Natural killer cell treated with Interleukin-12 subunit alpha and Interleukin-12 subunit beta and Interleukin-15 and Interleukin-18, amount 100 ng/mL, for 72 hours (primary cell): ENCODE measurements around the gene AAK1. TPM values are rescaled to one million over a fixed set of nuclear protein-coding genes. Genes with fewer than 3 reads are reported as not detected.

Source experiments
- ATAC-seq, 2 donors: fragments of 150-1000 bp; cut with Tn5 transposase in 1 of 2; sonication (Bioruptor Pico), chemical (Tn5 transposase) in 1 of 2; 2 replicates each; pipeline ENCODE4 v1.10.0; 2021
- DNase-seq: peaks from one replicate; pipeline ENCODE4 v3.0.0; 2022; ENCODE audit warnings: low spot score
- H3K27ac Mint-ChIP-seq, 2 donors: 1 replicate in 1 of 2; 2 replicates in 1 of 2; pipeline ENCODE4 v1.8.0; 2022; ENCODE audit warnings: mixed read lengths in 2 of 2, mild to moderate bottlenecking in 1 of 2, moderate library complexity in 1 of 2
- H3K27me3 Mint-ChIP-seq, 2 donors: 1 replicate in 1 of 2; 2 replicates in 1 of 2; pipeline ENCODE4 v1.8.0; 2022; ENCODE audit warnings: mixed read lengths in 2 of 2
- H3K36me3 Mint-ChIP-seq: one replicate; pipeline ENCODE4 v1.8.0; 2022; ENCODE audit warnings: mixed read lengths
- H3K4me1 Mint-ChIP-seq, 2 donors: 1 replicate in 1 of 2; 2 replicates in 1 of 2; pipeline ENCODE4 v1.8.0; 2022; ENCODE audit warnings: low read depth in 2 of 2, mixed read lengths in 2 of 2, mild to moderate bottlenecking in 1 of 2
- H3K4me3 Mint-ChIP-seq: one replicate; pipeline ENCODE4 v1.8.0; 2022; ENCODE audit warnings: mixed read lengths
- H3K9me3 Mint-ChIP-seq: 2 replicates; pipeline ENCODE4 v1.8.0; 2022; ENCODE audit warnings: mixed read lengths
- total RNA-seq, 2 donors: library from RNA; stranded (reverse); gene quantifications; one replicate each; pipeline ENCODE4 v1.2.3, GENCODE V29; 2022

The AAK1 gene
- total RNA-seq, 2 donors from 2014 or later = 97.1 to 114 TPM

DNA sequence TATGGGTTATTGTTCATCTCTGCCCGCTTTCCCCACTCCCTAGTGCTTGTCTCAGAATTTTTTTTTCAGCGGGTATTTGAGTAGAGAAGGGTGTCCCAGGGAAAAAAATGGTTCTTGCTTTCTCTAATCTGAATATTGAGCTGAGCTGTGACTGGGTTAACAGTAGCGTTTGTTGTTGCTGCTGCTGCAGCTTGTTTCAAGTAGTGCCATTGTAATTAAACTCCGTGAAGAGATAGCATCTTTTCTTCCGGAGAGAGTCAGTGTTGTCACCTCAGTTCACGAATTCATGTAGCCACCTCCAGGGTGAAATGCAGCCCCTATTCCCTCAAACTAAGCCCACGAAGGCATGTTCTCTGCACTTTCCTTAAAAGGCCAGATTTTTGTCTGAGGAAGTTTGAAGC is 1.5 kb upstream of the AAK1 start:
- H3K27me3 Mint-ChIP-seq = no peaks in the 10 kb centered on the region
- H3K36me3 Mint-ChIP-seq = peaks cover 7% of the 10 kb centered on the region
- peak overlapping the region; percentile 88 for H3K4me3 Mint-ChIP-seq
- no peak for DNase-seq
- peaks cover 55 to 66% of the 10 kb centered on the region in 2 donors for H3K4me1 Mint-ChIP-seq
- no peaks in the 10 kb centered on the region for H3K9me3 Mint-ChIP-seq
- peak overlapping the region; percentile 87 to 88 for H3K27ac Mint-ChIP-seq
- no peak for ATAC-seq

DNA sequence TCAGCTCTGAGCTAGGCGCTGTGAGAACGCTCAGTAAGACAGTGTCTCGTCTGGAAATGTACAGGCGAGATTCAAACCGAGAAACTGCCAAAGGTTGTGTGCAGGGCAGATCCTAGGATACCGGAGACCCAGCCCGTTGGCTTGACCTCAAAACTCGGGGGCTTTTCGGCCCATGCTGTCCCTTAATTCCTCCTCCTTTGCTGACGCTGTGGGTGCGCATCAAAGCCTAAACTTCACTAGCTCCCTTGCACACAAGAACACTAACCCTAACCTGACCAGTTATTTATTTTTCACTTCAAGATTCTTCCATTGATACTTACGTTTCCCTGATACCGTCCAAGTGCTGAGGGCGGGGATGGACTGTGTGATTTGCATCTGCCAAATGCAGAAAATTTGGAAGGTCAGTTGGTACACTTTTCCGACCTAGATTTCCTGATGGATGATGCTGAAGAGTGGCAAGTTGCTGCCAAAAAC is 1.0 kb upstream of the AAK1 start:
- peak in 1 of 2 donors; percentile 41 for ATAC-seq

DNA sequence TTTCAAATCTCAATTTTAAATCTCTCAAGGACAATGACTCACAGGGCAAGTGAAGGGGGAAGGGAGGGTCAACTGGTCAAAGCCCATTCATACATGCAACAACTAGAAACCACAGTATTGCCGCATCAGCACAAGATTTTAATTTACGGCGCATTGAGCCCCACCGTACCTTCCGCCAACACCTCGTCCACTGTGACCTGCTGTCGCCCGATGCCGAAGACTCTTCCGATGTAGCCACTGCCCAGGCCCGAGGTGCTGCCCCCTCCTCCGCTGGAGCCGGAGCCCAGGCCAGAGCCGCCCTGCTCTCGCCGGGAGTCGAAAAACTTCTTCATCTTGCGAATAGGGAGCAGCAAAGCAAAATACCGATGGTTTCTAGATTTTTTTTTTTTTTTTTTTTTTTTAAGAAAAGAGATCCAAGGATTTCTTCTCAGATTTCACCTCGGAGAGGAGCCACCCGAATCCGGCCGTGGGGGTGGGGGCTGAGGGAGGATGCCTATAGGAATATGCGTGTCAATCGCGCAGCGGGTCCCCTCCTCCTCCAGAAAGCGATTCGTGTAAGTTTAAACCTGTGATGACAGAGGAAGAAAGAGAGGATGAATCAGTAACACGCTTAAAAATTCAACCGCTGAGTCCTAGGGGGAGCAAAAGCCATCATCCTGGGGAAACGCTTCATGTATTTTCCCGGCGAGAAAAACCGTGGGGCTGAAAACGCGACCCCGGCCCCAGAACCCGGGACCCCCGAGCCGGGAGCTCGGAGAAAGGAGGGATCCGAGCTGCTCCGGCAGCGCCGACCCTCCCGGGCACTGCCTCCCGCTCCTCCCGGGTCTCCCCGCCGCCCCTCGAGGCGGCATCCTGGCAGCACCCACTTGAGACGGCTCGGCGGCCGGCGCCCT is 584 bp downstream of the AAK1 start:
- Mint-ChIP-seq H3K27ac (peak overlapping the region; percentile 87 to 88), H3K27me3 (no peaks in the 10 kb centered on the region), H3K9me3 (no peaks in the 10 kb centered on the region), H3K36me3 (peaks cover 14% of the 10 kb centered on the region), H3K4me1 (peaks cover 69 to 83% of the 10 kb centered on the region in 2 donors), H3K4me3 (peak overlapping the region; percentile 88)
- peak; percentile 79 for DNase-seq
- ATAC-seq = peak; percentile 54 to 56

More for the DNA sequence above, 1.0 kb upstream of the AAK1 start:
- Mint-ChIP-seq H3K27ac (peak overlapping the region; percentile 87 to 88), H3K36me3 (peaks cover 7% of the 10 kb centered on the region), H3K9me3 (no peaks in the 10 kb centered on the region), H3K27me3 (no peaks in the 10 kb centered on the region), H3K4me1 (peaks cover 60 to 70% of the 10 kb centered on the region in 2 donors), H3K4me3 (peak overlapping the region; percentile 88)
- no peak for DNase-seq

DNA sequence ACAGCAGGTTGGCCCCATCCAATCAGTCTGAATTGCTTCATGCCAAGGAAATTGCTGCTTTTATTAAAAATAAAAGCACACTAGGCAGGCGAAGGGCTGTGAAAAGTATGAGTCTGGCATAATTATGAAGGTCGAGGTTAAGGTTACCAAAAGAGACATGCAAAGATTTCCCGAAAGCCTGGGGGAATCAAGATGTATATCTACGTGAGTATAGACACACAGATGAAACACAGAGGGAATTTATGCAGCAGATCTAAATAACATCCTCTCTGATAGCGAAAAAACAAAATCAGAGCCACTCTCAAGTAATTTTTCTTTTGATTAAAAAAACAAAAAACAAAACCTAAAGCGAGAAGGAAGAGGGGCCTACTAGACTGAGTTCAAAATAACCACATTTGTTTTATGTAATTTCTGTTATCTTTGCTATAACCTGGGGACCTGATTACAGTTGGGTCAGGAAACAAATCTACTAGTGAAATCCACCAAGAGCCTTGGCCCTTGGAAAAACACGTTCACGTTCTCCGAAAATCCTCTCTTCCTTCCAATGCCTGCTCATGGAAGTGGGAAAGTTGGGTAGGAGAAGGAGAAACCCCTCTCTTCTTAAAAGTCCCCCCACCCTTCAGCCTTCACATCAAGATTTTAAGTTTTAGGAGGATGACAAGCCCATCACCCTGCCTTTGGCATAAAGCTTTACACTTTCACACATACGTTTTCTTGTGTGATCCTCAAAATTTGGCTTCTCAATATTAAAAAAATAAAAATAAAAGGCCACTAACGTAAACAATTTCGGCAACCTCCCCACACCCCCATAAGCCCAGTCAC is 1.4 kb downstream of the AAK1 start:
- no peak for ATAC-seq
- no peaks in the 10 kb centered on the region for H3K27me3 Mint-ChIP-seq
- H3K36me3 Mint-ChIP-seq = peaks cover 16% of the 10 kb centered on the region
- peak overlapping the region; percentile 87 for H3K4me3 Mint-ChIP-seq
- no peak for DNase-seq
- H3K4me1 Mint-ChIP-seq = peaks cover 71 to 85% of the 10 kb centered on the region in 2 donors
- peak overlapping the region; percentile 87 to 88 for H3K27ac Mint-ChIP-seq
- H3K9me3 Mint-ChIP-seq = no peaks in the 10 kb centered on the region

DNA sequence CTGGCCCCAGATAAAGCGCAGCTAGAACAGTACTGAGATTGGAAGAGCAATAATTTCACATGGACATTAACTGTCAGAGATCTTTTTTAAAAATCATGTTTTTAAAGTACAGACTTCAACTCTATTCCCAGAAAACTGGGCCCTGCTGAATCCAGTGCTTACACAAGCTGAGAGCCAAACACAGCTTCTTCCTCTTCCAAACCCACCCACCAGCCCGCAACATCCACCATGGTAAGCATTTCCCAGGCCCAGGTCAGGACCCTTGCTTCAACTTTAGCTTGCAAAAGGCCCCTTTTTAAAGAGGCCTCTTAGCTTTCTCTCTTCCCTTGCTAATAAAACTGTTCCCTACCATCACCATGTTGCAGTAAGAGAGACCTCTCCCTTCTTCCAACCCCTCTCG is 2.1 kb downstream of the AAK1 start:
- Mint-ChIP-seq H3K27me3 (no peaks in the 10 kb centered on the region), H3K9me3 (no peaks in the 10 kb centered on the region), H3K4me3 (peak overlapping the region; percentile 87), H3K27ac (peak overlapping the region; percentile 87 to 88), H3K36me3 (peaks cover 16% of the 10 kb centered on the region), H3K4me1 (peaks cover 67 to 81% of the 10 kb centered on the region in 2 donors)
- no peak for DNase-seq
- ATAC-seq = no peak

DNA sequence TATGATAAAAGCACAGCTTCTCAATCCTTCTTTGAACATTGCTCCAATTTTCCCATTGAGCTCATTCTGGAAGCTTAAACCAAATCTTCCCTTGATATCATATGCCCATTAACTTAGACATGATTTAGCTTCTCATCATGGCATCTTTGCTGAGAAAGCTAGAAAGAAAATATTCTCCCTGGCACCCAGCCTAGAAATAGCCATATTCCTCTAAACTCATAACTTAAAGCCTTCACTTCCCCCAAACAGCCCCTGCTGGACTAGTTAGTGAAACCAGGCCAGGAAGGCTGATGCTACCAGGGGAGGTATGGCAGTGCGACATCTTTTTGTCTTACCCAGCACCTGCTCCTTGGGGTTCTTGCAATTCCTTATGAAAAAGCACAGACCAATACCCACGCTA is 4.3 kb downstream of the AAK1 start:
- H3K27me3 Mint-ChIP-seq = no peaks in the 10 kb centered on the region
- peaks cover 54 to 73% of the 10 kb centered on the region in 2 donors for H3K4me1 Mint-ChIP-seq
- no peaks in the 10 kb centered on the region for H3K9me3 Mint-ChIP-seq
- ATAC-seq = no peak
- peak overlapping the region; percentile 87 for H3K4me3 Mint-ChIP-seq
- H3K27ac Mint-ChIP-seq = peak overlapping the region; percentile 87 to 88
- DNase-seq = no peak
- peaks cover 16% of the 10 kb centered on the region for H3K36me3 Mint-ChIP-seq

DNA sequence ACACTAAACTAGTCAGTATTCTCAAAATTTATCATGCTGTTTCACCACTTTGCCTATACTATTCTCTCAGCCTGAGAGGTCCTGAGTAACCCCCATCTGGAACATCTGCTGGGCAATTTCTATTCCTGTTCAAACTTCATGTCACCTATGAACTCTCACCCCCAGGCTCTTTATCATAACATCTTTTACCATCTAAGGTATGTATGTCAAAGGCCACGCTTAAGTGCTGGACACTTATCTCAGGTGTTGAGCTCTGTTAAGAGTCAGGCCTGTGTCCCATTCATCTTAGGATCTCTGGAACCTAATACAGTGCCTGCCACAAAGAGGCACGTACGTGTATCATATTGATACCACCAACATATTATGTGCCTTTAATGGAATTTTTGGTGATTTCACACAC is 4.9 kb downstream of the AAK1 start:
- ATAC-seq (no peak), DNase-seq (no peak)
- Mint-ChIP-seq H3K27me3 (no peaks in the 10 kb centered on the region), H3K27ac (peak overlapping the region; percentile 54 to 87), H3K9me3 (no peaks in the 10 kb centered on the region), H3K4me3 (peak overlapping the region; percentile 33), H3K36me3 (peaks cover 16% of the 10 kb centered on the region), H3K4me1 (peaks cover 56 to 74% of the 10 kb centered on the region in 2 donors)

DNA sequence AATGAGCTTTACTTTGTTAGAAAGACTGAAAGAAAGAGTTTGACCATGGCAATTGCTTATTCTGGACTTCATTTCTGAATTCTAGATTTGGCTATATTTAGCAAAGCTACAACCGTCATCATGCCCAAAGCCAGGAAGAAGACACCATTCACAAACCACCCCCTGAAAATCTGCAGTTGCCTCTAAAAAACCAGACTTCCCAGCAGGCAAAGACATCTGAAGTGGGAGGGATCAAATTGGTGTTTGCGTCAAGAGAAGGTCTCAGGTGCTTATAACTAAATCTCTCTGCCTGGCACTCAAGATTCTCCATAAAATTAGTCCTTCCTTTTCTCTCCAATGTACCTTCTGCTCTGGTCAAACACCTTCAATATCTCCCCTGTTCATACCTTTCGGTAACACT is 5.6 kb downstream of the AAK1 start:
- Mint-ChIP-seq H3K4me1 (peaks cover 56 to 74% of the 10 kb centered on the region in 2 donors), H3K27me3 (no peaks in the 10 kb centered on the region), H3K36me3 (peaks cover 16% of the 10 kb centered on the region), H3K4me3 (peak overlapping the region; percentile 33), H3K27ac (peak overlapping the region; percentile 54 to 87), H3K9me3 (no peaks in the 10 kb centered on the region)
- no peak for ATAC-seq
- no peak for DNase-seq

DNA sequence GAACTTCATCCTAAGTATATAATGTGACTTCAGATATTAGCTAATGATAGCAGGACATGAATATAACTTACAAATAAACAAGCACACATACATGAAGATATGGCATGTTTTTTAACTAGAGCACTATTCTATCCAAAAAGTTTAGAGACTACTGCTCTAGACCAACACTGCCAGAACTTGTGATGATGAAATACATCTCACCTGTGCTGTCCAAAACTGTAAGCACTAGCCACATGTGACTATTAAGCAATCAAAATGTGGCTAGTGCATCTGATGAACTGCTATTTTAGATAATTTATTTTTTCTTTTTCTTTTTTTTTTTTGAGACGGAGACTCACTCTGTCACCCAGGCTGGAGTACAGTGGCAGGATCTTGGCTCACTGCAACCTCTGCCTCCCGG is 7.1 kb downstream of the AAK1 start:
- no peaks in the 10 kb centered on the region for H3K27me3 Mint-ChIP-seq
- H3K27ac Mint-ChIP-seq = no peak overlapping the region
- H3K4me3 Mint-ChIP-seq = no peak overlapping the region
- DNase-seq = no peak
- no peak for ATAC-seq
- no peaks in the 10 kb centered on the region for H3K9me3 Mint-ChIP-seq
- H3K36me3 Mint-ChIP-seq = peaks cover 16% of the 10 kb centered on the region
- peaks cover 53 to 61% of the 10 kb centered on the region in 2 donors for H3K4me1 Mint-ChIP-seq

DNA sequence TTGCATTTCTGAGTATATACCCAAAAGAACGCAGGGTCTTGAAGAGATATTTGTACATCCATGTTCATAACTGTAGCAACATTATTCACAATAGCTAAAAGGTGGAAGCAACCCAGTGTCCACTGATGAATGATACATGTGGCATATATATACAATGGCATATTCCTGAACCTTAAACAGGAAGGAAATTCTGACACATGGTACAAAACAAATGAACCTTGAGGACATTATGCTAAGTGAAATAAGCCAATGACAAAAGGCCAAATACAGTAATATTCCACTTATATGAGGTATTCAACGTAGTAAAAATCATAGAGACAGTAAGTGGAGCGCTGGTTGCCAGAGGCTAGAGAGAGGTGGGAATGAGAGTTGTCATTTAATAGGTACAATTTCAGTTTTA is 8.1 kb downstream of the AAK1 start:
- Mint-ChIP-seq H3K4me1 (peaks cover 52 to 61% of the 10 kb centered on the region in 2 donors), H3K4me3 (no peak overlapping the region), H3K27ac (no peak overlapping the region), H3K9me3 (no peaks in the 10 kb centered on the region), H3K27me3 (no peaks in the 10 kb centered on the region), H3K36me3 (peaks cover 8% of the 10 kb centered on the region)
- no peak for ATAC-seq
- DNase-seq = no peak

DNA sequence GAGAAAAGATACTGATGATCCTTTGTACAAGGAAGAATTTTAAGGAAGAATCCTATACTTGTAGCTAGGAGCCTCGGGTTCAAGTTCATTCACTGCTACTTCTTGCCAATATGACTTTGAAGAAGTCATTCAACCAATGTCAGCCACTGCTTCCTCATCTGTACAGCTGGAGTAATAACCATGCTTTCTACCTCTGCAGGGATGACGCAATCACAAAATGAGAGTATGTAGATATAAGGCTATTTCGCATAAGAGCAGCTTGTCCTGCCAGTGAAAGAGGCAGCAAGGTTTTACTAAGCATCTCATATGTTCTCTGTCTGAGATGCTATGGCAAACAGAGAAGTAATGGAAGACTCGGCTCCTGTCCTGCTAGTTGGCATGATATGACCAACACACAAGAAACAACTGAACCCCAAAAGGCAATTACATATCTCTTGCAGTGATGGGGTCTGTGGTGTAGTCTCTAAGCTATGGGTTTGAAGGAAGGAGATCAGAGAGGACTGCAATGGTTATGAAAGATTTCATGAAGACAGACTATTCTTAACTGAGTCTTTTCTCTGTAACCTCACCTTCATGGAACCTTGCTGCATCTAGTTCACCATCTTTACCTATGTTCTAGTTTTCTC is 9.2 kb downstream of the AAK1 start:
- peak overlapping the region; percentile 13 to 33 for H3K27ac Mint-ChIP-seq
- peaks cover 45 to 52% of the 10 kb centered on the region in 2 donors for H3K4me1 Mint-ChIP-seq
- DNase-seq = no peak
- H3K9me3 Mint-ChIP-seq = no peaks in the 10 kb centered on the region
- peak in 1 of 2 donors; percentile 63 for ATAC-seq
- H3K27me3 Mint-ChIP-seq = no peaks in the 10 kb centered on the region
- H3K4me3 Mint-ChIP-seq = no peak overlapping the region
- H3K36me3 Mint-ChIP-seq = peaks cover 8% of the 10 kb centered on the region

DNA sequence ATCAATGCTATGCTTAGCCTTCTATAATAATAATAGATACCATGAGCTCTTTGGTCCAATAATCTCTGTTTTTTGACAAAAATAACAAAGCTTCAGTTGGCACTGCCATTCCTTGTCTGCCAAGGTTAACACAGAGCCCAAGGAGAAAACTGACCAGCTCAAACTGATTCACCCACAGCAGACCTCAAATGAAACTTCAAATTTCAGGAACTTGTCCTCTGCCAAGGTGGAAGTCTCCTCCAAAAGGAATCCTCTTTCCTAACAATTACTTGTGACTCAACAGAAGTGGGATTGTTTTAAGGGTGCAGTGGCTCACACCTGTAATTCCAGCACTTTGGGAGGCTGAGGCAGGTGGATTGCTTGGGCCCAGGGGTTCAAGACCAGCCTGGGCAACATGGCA is 12.1 kb downstream of the AAK1 start:
- Mint-ChIP-seq H3K4me1 (peaks cover 28% of the 10 kb centered on the region in 2 donors), H3K9me3 (no peaks in the 10 kb centered on the region), H3K4me3 (no peak overlapping the region), H3K36me3 (no peaks in the 10 kb centered on the region), H3K27ac (peak overlapping the region in 1 of 2 donors; percentile 66), H3K27me3 (no peaks in the 10 kb centered on the region)
- no peak for ATAC-seq
- DNase-seq = no peak

DNA sequence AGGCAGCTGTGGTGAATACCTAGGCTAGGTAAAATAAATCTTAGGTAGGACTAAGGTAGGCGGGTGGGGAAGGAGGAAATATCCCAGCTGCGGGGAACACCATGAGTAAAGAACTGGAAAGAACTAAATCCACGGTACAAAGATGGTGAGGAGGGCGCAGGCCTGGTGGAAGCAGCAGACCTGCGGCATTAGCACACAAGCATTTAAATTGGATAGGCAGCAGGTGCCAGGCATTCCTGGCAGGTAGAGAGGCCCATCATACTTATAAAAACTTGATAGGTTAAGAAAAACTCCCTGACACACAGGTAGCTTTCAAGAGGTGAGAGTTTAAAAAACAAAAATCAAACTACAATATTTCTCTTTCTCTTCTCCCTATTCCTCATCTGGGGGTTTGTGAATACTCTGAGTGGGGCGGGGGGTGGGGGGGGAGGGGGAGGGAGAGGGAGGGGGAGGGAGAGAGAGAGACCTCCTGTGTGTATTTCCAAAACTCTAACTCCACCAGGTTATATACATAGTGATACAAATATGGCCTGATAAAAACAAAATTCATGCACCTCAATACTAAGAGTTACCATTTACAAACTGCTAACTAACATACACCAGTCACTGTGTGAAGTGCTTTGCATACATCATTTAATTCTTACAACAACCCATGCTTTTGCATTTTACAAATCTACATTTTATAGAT is 13.5 kb downstream of the AAK1 start:
- no peak overlapping the region for H3K4me3 Mint-ChIP-seq
- no peaks in the 10 kb centered on the region for H3K36me3 Mint-ChIP-seq
- peaks cover 22 to 23% of the 10 kb centered on the region in 2 donors for H3K4me1 Mint-ChIP-seq
- H3K9me3 Mint-ChIP-seq = no peaks in the 10 kb centered on the region
- no peaks in the 10 kb centered on the region for H3K27me3 Mint-ChIP-seq
- peak overlapping the region in 1 of 2 donors; percentile 66 for H3K27ac Mint-ChIP-seq
- DNase-seq = no peak
- no peak for ATAC-seq
